ENCODE data around the gene PDE6A. TPM values are rescaled to one million over a fixed set of nuclear protein-coding genes. Genes with fewer than 3 reads are reported as not detected.

PDE6A gene
- total RNA-seq, 2 experiments from 2014 or later = not detected

DNA sequence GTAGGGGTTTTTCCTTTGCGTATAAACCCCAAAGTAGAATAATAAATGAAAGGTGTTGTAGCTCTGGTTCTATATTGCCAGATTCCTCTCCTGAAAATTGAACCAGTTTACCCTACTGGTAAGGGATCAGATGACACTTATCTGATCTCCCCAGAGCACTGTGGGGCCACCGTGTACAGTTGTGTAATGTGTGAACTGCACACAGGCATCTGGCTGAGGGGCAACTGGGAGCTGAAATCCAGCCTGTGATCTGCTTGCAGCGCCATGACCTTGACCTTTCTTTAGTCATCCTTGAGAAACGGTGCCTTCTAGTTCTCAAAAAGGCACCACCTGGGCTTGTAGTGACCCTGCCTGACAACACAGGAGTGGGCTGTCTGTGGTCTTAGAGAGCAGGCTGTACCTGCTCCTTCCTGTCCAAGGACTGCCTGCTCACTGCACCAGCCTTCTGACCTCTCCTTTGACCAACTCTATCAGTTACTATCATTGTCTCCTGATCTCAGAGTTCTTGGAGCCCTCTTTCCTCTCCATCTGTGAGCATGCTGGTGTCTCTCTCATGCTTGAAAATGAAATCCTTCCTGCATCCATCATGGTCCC, 40.2 kb downstream of the PDE6A start:
- Histone ChIP-seq H3K9me3 (ENCODE audit: low read length) (no peaks in the 10 kb centered on the region), H3K9me2 (ENCODE audit: insufficient read depth, low read length) (no peaks in the 10 kb centered on the region), H3K27ac (ENCODE audit: low read depth, low read length, poor library complexity, severe bottlenecking) (no peak overlapping the region), H3K36me3 (ENCODE audit: insufficient read depth, low read length) (no peaks in the 10 kb centered on the region), H2AFZ (ENCODE audit: low read length) (no peak overlapping the region), H3K4me2 (ENCODE audit: low read length) (no peak overlapping the region), H3K4me3 (ENCODE audit: low read depth, low read length, poor library complexity, severe bottlenecking) (no peak overlapping the region), H3K4me1 (ENCODE audit: insufficient read depth, low read length, poor library complexity, severe bottlenecking) (no peaks in the 10 kb centered on the region), H4K20me1 (ENCODE audit: insufficient read depth, low read length) (no peaks in the 10 kb centered on the region), H3K79me2 (ENCODE audit: insufficient read depth, low read depth, low read length) (no peaks in the 10 kb centered on the region)
- intact Hi-C loops (cut with micrococcal nuclease; ENCODE audit: unreplicated experiment) = no loop called here
- no peak for TF ChIP-seq EZH2phosphoT487 (IDR thresholded peaks at IDR 0.05; ENCODE audit: borderline replicate concordance, low read depth, low read length)
- TF ChIP-seq, protein P1, sequence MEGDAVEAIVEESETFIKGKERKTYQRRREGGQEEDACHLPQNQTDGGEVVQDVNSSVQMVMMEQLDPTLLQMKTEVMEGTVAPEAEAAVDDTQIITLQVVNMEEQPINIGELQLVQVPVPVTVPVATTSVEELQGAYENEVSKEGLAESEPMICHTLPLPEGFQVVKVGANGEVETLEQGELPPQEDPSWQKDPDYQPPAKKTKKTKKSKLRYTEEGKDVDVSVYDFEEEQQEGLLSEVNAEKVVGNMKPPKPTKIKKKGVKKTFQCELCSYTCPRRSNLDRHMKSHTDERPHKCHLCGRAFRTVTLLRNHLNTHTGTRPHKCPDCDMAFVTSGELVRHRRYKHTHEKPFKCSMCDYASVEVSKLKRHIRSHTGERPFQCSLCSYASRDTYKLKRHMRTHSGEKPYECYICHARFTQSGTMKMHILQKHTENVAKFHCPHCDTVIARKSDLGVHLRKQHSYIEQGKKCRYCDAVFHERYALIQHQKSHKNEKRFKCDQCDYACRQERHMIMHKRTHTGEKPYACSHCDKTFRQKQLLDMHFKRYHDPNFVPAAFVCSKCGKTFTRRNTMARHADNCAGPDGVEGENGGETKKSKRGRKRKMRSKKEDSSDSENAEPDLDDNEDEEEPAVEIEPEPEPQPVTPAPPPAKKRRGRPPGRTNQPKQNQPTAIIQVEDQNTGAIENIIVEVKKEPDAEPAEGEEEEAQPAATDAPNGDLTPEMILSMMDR (conservative IDR thresholded peaks at IDR 0.05; ENCODE audit: low read length) = no peak
- CTCF ChIA-PET (ENCODE audit: unreplicated experiment) = no interaction called here
- no TSS peak for BruUV-seq (replicated peaks)
- no peak for DNase-seq (ENCODE audit: low spot score)
- POLR2A ChIA-PET = no interaction called here

DNA sequence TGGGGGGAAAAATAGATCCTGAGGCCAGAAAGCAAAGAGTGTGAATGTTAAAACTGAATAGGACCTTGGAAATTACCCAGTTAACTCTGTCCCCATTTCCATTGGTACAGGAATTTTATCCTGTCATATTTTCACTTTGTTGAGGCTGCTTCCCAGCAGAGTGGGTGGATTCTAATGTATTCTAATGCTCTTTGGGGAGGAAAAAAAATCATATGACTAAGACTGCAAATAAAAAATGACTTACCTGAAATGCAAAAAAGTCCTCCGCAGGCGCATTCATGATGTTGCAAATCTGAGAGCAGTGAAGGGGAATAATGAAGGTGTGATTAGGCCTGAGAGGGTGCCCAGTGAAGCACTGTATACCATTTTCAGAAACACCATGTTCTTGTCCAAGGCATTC, 41.2 kb downstream of the PDE6A start:
- H3K79me2 ChIP-seq (ENCODE audit: insufficient read depth, low read depth, low read length) = no peaks in the 10 kb centered on the region
- no peak overlapping the region for H3K27ac ChIP-seq (ENCODE audit: low read depth, low read length, poor library complexity, severe bottlenecking)
- H4K20me1 ChIP-seq (ENCODE audit: insufficient read depth, low read length) = no peaks in the 10 kb centered on the region
- no peaks in the 10 kb centered on the region for H3K4me1 ChIP-seq (ENCODE audit: insufficient read depth, low read length, poor library complexity, severe bottlenecking)
- POLR2A ChIA-PET = no interaction called here
- CTCF ChIA-PET (ENCODE audit: unreplicated experiment) = no interaction called here
- no peaks in the 10 kb centered on the region for H3K36me3 ChIP-seq (ENCODE audit: insufficient read depth, low read length)
- no peak overlapping the region for H3K4me2 ChIP-seq (ENCODE audit: low read length)
- intact Hi-C loops (cut with micrococcal nuclease; ENCODE audit: unreplicated experiment) = no loop called here
- no TSS peak for BruUV-seq (replicated peaks)
- no peak for DNase-seq (ENCODE audit: low spot score)
- no peaks in the 10 kb centered on the region for H3K9me3 ChIP-seq (ENCODE audit: low read length)
- H3K4me3 ChIP-seq (ENCODE audit: low read depth, low read length, poor library complexity, severe bottlenecking) = no peak overlapping the region
- H2AFZ ChIP-seq (ENCODE audit: low read length) = no peak overlapping the region
- TF ChIP-seq EZH2phosphoT487 (IDR thresholded peaks at IDR 0.05; ENCODE audit: borderline replicate concordance, low read depth, low read length) = no peak
- TF ChIP-seq, protein P1 (conservative IDR thresholded peaks at IDR 0.05; ENCODE audit: low read length) = no peak
- H3K9me2 ChIP-seq (ENCODE audit: insufficient read depth, low read length) = no peaks in the 10 kb centered on the region

DNA sequence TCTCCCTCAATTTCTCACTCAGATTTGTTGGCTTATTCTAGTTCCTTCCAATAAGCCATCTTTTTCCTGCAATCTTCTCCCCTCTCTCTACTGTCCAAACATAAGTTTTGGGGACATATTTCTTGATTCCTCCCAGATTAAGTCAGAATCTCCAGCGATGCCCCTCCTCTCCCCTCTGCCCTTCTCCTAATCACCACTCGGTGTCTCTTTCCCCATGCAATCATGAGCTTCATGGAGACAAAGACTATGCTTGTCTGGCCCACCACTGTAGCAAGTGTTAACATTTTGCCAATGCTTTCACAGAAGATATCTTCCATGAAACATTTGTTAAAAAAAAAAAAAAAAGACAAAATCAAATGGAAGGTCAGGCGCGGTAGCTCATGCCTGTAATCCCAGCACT, 42.4 kb downstream of the PDE6A start:
- Histone ChIP-seq H3K79me2 (ENCODE audit: insufficient read depth, low read depth, low read length) (no peaks in the 10 kb centered on the region), H3K9me2 (ENCODE audit: insufficient read depth, low read length) (no peaks in the 10 kb centered on the region), H3K36me3 (ENCODE audit: insufficient read depth, low read length) (no peaks in the 10 kb centered on the region), H3K4me3 (ENCODE audit: low read depth, low read length, poor library complexity, severe bottlenecking) (no peak overlapping the region), H3K4me2 (ENCODE audit: low read length) (no peak overlapping the region), H3K9me3 (ENCODE audit: low read length) (no peaks in the 10 kb centered on the region), H3K27ac (ENCODE audit: low read depth, low read length, poor library complexity, severe bottlenecking) (no peak overlapping the region), H4K20me1 (ENCODE audit: insufficient read depth, low read length) (no peaks in the 10 kb centered on the region), H2AFZ (ENCODE audit: low read length) (no peak overlapping the region), H3K4me1 (ENCODE audit: insufficient read depth, low read length, poor library complexity, severe bottlenecking) (no peaks in the 10 kb centered on the region)
- BruUV-seq (replicated peaks) = no TSS peak
- ChIA-PET CTCF (ENCODE audit: unreplicated experiment) (interaction anchor here (0.5 kb wide), 1 partner anchor 314 kb away, joined by 3 read pairs; no protein-coding TSS in a partner anchor), POLR2A (no interaction called here)
- TF ChIP-seq EZH2phosphoT487 (IDR thresholded peaks at IDR 0.05; ENCODE audit: borderline replicate concordance, low read depth, low read length) = no peak
- TF ChIP-seq, protein P1 (conservative IDR thresholded peaks at IDR 0.05; ENCODE audit: low read length) = no peak
- no peak for DNase-seq (ENCODE audit: low spot score)
- intact Hi-C loops (cut with micrococcal nuclease; ENCODE audit: unreplicated experiment) = no loop called here

Data from OCI-LY7 (cell line).